GM20431 (cell line): ENCODE measurements around the gene C9orf72.

Experiments
- in situ Hi-C: fragments of 300-500 bp; cut with MseI, MboI; formaldehyde crosslinking; loops from one replicate; pipeline ENCODE4 v1.15.0; 2020; ENCODE audit warnings: low sequenced_read_pairs; ENCODE audit not compliant: unreplicated experiment

The C9orf72 gene

DNA sequence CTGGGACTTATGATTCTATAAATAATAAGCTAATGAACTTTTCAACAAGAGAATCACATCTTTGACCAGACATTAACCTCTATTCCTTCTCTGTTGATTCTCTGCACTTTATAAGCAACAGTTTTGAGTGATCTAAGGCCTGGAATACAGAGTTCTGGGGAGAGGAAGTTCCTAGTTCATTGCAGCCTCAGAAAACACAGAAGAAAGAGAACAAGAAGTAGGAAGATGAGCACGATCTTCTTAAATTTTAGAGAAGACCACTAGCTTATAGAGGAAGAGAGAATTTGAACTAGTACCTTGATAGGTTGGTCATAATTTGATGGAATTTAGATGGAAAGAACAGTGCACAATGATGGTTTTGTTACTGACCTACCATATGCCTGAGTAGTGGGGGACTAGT is 8.5 kb upstream of the C9orf72 start:
- in situ Hi-C loops: no loop called here

GRCh38 chr9:27573634-27574590 is 631 bp upstream of the C9orf72 start:
- in situ Hi-C loops: no loop called here

DNA sequence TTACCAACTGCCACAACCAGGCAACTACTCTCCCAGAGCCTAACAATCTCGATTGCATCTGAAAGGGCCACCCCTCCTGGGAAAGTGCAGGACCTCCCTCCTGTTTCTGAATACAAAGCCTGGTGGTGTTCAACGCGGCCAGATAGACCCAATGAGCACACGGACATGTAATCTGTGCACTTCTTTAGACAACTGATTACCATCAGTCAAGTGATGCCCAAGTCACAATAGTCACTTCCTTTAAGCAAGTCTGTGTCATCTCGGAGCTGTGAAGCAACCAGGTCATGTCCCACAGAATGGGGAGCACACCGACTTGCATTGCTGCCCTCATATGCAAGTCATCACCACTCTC is 739 bp downstream of the C9orf72 start:
- in situ Hi-C loops: no loop called here

- in situ Hi-C loops: no loop called here
Measured at GRCh38 chr9:27572061-27572460, 1.2 kb downstream of the C9orf72 start.

- in situ Hi-C loops: no loop called here
Measured at GRCh38 chr9:27571011-27571410, 2.3 kb downstream of the C9orf72 start.

- in situ Hi-C loops: no loop called here
Measured at GRCh38 chr9:27569406-27569805, 3.9 kb downstream of the C9orf72 start.

- in situ Hi-C loops: no loop called here
Measured at GRCh38 chr9:27566118-27566517, 7.2 kb downstream of the C9orf72 start.

GRCh38 chr9:27565696-27566095 is 7.6 kb downstream of the C9orf72 start:
- in situ Hi-C loops: no loop called here

- in situ Hi-C loops: no loop called here
Measured at GRCh38 chr9:27564670-27565069, 8.6 kb downstream of the C9orf72 start.

- in situ Hi-C loops: no loop called here
Measured at GRCh38 chr9:27563738-27564430, 9.4 kb downstream of the C9orf72 start.

- in situ Hi-C loops: no loop called here
Measured at GRCh38 chr9:27561685-27562084, 11.6 kb downstream of the C9orf72 start.

DNA sequence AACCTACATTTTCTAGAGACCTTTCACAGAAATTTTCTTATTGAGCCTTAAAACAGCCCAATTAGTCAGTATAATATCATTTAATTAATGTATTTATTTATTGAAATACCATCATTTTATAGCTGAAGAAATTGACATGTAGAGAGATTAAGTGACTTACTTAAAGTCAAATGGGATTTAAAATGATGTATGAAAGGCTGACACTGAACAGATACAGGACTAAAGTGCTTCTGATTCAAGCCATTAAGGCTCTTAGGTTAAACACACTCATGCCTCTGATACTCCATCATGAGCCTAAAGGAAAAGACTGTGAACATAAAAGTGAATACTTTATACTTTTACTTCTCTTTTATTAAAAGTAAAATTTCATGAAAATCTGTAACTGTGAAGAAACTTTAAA is 12.8 kb downstream of the C9orf72 start:
- in situ Hi-C loops: no loop called here

- in situ Hi-C loops: no loop called here
Measured at GRCh38 chr9:27558307-27558706, 15.0 kb downstream of the C9orf72 start.

- in situ Hi-C loops: no loop called here
Measured at GRCh38 chr9:27556470-27556869, 16.8 kb downstream of the C9orf72 start.

GRCh38 chr9:27554712-27555111 is 18.6 kb downstream of the C9orf72 start:
- in situ Hi-C loops: no loop called here

- in situ Hi-C loops: no loop called here
Measured at GRCh38 chr9:27549196-27549755, 24.0 kb downstream of the C9orf72 start.

GRCh38 chr9:27548055-27548741 is 25.1 kb downstream of the C9orf72 start:
- in situ Hi-C loops: no loop called here

GRCh38 chr9:27545471-27545870 is 27.8 kb downstream of the C9orf72 start:
- in situ Hi-C loops: no loop called here

- in situ Hi-C loops: no loop called here
Measured at GRCh38 chr9:27542508-27542907, 30.8 kb downstream of the C9orf72 start.

GRCh38 chr9:27541740-27542139 is 31.5 kb downstream of the C9orf72 start:
- in situ Hi-C loops: no loop called here

DNA sequence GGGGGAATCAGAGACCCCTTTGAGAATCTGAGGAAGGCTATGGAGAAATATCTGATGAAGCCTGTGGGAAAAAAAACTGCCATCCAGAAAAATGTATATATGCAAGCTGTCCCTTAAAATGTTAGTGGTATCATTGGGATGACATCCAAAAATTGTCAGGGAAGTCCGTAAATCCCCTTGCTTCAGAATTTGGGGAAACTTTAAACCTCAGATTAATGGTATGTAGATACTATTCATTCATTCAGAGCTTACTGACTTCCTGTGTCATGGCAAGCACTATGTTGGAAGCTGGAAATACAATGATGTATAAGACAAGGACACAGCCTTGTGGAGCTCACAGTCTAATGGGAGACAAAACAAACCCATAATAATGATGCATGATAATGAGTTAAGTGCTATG is 32.8 kb downstream of the C9orf72 start:
- in situ Hi-C loops: no loop called here
